Renal cortex interstitium (tissue), 11 donors: ENCODE results near the gene PRODH2. TPM values are rescaled to one million over a fixed set of nuclear protein-coding genes. Genes with fewer than 3 reads are reported as not detected.
"Not testable (repeated sequence)": the region's sequence is repeated elsewhere in the genome, so short reads cannot be mapped to it uniquely, and the experiment has no call there.

ENCODE experiments used
- DNase-seq, 11 donors: peaks; one replicate each; pipeline ENCODE4 v3.0.0-alpha.2; 2013; ENCODE audit warnings: low read depth in 9 of 11, low spot score in 4 of 11; ENCODE audit errors: extremely low read depth in 1 of 11
- polyA plus RNA-seq, 3 donors: library from polyadenylated mRNA; unstranded; fragments of 120-200 nt; gene quantifications; one replicate each; pipeline ENCODE4 v1.2.1, GENCODE V29; 2013; ENCODE audit not compliant: insufficient read length in 3 of 3

PRODH2 gene
- polyA plus RNA-seq, 3 donors: 28.7 to 50.1 (median 42.4) TPM

- DNase-seq: no peak
Measured at GRCh38 chr19:35811317-35812219, 1.1 kb downstream of the PRODH2 start.

- DNase-seq: no peak
Measured at GRCh38 chr19:35807633-35808032, 5.0 kb downstream of the PRODH2 start.

- DNase-seq: no peak
Measured at GRCh38 chr19:35806597-35806996, 6.0 kb downstream of the PRODH2 start.

- no peak for DNase-seq
Measured at GRCh38 chr19:35805526-35806102, 7.0 kb downstream of the PRODH2 start.

- DNase-seq: no peak
Measured at GRCh38 chr19:35801828-35802227, 10.8 kb downstream of the PRODH2 start.

GRCh38 chr19:35797663-35798062, 15.0 kb downstream of the PRODH2 start:
- DNase-seq: no peak

GRCh38 chr19:35796645-35797542, 15.8 kb downstream of the PRODH2 start:
- no peak for DNase-seq

DNA sequence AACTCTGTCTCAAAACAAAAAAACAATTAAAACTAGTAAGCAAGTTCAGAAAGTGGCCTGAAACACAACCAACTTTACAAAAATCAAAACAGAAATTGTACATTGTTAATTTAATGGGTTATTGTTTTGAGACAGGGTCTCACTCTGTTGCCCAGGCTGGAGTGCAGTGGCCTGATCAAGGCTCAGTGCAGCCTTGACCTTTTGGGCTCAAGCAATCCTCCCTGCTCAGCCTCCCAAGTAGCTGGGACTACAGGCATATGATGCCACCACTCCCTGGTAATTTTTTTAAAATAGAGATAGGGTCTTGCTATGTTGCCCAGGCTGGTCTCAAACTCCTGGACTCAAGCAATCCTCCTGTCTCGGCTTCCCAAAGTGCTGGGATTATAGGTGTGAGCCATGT, 17.1 kb downstream of the PRODH2 start:
- DNase-seq: not testable (repeated sequence)

DNA sequence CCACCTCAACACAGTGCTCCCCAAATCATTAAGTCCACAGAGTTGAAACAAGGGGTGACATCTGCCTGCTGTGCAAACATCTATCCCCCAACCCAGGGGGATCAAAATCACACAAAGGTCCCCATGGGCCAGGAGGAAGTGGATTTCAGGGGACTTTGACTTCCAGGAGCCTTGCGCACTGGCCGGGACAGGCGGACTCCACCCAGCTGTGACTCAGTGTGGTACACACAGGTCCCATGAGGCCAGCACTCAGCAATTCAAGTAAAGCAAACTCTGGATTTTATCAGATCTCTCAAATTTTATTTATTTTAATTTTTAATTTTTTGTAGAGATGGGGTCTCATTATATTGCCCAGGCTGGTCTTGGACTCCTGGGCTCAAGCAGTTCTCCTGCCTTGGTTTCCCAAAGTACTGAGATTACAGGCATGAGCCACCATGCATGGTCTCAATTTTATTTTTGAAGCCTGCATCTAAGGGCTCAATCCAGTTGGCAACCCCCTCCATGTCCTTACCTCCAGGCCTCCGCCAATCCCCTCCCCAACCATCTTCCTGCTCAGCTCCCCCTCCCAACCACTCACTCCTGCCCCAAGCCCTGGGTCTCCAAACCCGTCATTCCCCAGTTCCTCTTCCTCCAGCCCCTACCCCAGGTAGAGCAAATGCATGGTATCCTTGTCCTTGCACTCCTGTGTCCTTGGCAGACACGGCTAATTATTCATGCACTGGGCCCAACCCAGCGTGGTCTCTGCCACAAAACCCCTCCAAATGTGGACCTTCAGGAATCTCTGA, 19.1 kb downstream of the PRODH2 start:
- DNase-seq: no peak

- no peak for DNase-seq
Measured at GRCh38 chr19:35792888-35793287, 19.8 kb downstream of the PRODH2 start.

DNA sequence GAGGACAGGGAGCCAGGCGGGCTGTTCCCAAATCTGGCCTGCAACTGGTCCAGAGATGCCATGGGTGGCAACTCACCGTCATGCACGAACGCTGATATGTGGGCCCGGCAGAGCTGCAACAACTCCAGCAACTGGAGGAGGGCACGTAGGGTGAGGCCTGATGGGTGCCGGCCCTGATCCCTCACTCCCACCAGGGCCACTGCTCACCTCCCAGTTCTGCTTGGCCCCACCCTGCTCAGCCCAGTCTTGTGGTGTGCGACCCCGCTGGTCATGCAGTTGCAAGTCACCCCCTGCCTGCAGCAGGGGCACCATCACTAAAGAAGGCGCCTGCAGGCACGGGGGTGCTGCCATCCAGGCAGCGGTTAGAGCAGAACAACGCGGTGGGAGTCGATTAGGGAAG, 20.3 kb downstream of the PRODH2 start:
- no peak for DNase-seq

GRCh38 chr19:35791814-35792279, 20.8 kb downstream of the PRODH2 start:
- DNase-seq: no peak

DNA sequence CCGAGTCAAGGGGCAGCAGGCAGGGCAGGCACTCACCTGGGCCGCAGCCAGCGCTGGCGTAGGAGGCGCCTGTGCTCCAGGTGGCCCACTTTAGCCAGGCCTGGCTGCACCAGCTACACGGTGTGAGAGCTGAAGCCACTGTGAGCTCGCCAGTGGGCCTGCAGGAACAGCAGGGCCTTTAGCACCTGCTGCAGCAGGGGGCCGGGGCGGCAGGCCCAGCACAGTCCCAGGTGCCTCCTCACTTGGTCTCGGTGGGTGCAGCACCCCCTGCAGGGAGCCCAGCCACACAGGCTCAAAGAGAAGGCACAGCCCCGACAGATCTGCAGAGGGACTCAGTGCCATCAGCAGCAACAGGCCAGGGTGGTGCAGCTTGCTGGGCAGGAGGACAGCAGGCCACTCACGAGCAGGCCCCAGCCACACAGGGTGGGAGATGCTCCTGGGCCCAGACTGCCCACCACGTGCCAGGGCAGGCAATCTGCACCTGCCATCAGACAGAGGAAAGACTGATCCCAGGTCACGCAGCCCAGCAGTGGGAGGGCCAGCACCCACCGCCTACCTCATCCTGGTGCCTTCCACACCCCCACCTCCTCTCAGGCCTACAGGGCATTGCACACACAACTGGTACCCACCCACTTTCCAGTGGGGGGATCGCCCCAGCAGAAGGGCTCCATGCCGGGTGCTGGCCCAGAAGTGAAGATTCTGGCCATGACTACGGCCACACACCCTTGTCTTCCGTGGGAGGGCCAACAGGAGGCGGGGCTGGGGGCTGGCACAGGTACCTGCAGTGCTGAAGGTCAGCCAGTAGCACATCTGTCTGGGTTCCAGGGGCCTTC, 21.4 kb downstream of the PRODH2 start:
- no peak for DNase-seq

- no peak for DNase-seq
Measured at GRCh38 chr19:35789978-35790944, 22.4 kb downstream of the PRODH2 start.

- no peak for DNase-seq
Measured at GRCh38 chr19:35789195-35789977, 23.3 kb downstream of the PRODH2 start.
